ENCODE data around the gene MAP7D1.
A peak's percentile ranks its signal among the peaks of the same experiment; 100 is the strongest.

The MAP7D1 gene

DNA sequence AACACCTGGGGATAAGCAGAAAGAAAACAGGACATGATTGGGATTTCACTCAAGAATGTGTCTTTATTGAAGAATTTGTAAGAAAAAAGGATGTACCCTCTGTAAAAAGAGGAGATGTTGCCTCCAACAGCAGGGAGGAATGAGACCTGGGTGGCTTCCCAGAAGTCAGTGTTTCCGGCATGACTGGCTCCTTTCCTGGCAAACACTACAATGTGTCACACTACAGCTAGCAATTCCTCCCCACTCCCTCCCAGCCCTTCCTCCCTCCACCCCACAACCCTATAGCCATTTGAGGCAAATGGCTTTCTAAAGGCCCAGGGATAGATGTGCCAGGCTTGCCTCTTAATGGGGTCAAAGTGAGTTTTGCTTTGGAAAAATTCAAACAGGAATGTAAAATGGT is 19.4 kb upstream of the MAP7D1 start:
- peak; percentile 69 for DNase-seq (ENCODE audit: extremely low read depth, low read depth)
- TF ChIP-seq, protein P1, sequence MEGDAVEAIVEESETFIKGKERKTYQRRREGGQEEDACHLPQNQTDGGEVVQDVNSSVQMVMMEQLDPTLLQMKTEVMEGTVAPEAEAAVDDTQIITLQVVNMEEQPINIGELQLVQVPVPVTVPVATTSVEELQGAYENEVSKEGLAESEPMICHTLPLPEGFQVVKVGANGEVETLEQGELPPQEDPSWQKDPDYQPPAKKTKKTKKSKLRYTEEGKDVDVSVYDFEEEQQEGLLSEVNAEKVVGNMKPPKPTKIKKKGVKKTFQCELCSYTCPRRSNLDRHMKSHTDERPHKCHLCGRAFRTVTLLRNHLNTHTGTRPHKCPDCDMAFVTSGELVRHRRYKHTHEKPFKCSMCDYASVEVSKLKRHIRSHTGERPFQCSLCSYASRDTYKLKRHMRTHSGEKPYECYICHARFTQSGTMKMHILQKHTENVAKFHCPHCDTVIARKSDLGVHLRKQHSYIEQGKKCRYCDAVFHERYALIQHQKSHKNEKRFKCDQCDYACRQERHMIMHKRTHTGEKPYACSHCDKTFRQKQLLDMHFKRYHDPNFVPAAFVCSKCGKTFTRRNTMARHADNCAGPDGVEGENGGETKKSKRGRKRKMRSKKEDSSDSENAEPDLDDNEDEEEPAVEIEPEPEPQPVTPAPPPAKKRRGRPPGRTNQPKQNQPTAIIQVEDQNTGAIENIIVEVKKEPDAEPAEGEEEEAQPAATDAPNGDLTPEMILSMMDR (IDR thresholded peaks at IDR 0.05; ENCODE audit: low read depth, low read length): no peak

DNA sequence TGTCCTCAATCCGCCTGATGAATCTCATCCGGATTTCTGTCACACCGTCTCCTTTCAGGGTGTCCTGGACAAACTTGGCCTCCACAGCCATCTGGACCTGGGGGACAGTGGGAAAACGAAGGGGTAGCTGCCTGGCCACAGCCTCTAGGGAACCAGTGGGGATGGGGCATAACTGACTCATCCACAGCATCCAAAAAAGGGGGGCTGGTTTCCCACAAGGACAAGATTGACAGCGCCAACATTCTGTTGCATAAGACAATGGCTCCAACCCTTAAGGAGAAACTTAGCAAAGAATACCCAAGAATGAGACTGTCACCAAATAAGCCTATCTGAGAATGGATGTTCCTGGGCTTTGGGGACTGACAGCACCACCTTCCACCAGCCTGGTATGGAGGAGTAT is 18.7 kb upstream of the MAP7D1 start:
- TF ChIP-seq, protein P1 (IDR thresholded peaks at IDR 0.05; ENCODE audit: low read depth, low read length): no peak
- no peak for DNase-seq (ENCODE audit: extremely low read depth, low read depth)

DNA sequence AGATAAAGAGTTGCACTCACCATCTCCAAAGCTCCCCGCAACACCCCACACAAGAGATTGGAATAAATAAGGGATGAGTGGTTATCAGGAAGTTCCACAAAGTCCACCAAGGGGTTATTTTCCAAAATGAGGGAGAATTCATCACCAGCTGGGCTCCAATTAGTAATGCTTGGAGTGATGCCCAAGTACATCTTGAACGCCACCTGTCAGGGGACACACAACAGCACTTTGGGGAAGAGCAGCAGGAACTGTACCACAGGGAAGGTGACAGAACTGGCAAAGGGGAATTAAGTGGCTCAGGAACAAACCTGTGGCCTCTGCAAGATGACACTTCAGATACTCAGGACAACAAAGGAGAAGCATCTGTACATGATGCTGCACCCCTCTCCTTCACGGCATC is 18.2 kb upstream of the MAP7D1 start:
- TF ChIP-seq, protein P1 (IDR thresholded peaks at IDR 0.05; ENCODE audit: low read depth, low read length): no peak
- DNase-seq (ENCODE audit: extremely low read depth, low read depth): no peak

DNA sequence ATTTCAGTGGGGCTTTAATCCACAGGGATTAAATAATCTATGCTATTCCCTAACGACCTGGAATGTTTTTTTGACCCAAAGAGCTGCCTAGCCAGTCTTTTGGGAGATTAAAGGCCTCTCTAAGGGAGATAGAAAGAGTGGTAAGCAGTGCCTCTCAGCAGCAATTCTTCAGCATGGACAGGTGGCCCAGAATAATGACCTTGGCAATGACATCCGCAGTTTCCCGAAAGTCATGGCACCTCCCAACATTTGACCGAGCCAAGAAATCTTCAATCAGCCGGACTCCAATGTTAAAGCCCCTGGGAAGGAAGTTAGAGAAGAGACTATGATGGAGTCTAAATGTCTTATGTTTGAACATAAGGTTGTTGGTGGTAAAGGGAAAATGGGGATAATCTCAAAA is 16.4 kb upstream of the MAP7D1 start:
- no peak for DNase-seq (ENCODE audit: extremely low read depth, low read depth)
- TF ChIP-seq, protein P1 (IDR thresholded peaks at IDR 0.05; ENCODE audit: low read depth, low read length): no peak

DNA sequence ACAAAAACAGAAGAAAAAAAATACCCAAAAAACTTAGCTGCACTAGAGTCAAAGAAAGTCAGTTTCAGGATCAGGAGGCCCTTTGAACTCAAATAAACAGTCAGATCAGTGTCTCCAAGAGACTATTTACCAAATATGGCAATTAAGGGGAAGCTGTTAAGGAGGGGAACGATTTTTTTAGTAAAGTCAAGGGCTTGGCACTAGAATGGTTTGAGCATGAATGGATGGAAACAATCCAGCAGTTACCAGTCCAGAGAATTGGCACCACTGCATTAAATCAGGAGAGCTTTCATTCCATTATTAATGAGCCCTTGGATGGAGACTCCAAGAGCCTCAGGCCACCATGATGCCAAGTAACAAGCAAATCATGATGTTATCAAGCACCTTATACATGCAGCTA is 13.8 kb upstream of the MAP7D1 start:
- TF ChIP-seq, protein P1 (IDR thresholded peaks at IDR 0.05; ENCODE audit: low read depth, low read length): no peak
- DNase-seq (ENCODE audit: extremely low read depth, low read depth): no peak

DNA sequence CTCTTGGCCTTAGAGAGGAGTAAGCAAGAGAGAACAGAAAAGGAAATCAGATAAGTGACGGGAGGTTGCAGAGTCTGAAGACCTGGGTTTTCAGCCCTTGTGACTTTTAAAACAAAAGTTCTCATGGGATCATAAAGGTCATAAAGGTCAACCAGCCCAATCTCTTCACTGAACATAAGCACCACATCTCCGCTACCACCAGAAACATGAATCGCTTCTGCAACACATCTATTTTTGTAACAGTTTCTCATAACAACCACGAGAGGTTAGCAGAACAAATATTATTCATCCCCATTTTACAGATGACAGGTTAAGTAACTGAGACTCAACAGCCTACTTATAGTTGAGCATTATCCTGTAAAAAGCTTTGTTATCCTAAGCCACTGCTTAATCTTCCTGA is 12.5 kb upstream of the MAP7D1 start:
- DNase-seq (ENCODE audit: extremely low read depth, low read depth): no peak
- TF ChIP-seq, protein P1 (IDR thresholded peaks at IDR 0.05; ENCODE audit: low read depth, low read length): no peak

DNA sequence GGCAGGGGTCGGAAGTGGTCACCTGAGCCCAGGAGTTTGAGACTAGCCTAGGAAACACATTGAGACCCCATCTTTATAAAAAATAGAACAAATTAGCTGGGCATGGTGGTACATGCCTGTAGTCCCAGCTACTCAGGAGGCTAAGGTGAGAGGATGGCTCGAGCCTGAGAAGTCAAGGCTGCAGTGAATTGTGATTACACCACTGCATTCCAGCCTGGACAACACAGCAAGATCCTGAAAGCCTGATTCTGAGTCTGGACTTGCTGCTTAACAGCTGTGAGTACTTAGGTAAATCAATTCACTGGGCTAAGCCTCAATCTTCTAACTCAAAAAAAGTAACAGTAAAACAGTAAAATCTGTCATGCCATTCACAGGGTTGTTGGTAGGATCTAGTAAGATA is 11.5 kb upstream of the MAP7D1 start:
- TF ChIP-seq, protein P1 (IDR thresholded peaks at IDR 0.05; ENCODE audit: low read depth, low read length): no peak
- DNase-seq (ENCODE audit: extremely low read depth, low read depth): no peak
